Measurements from ENCODE around the gene ISYNA1. TPM values are rescaled to one million over a fixed set of nuclear protein-coding genes. Genes with fewer than 3 reads are reported as not detected.

ISYNA1 gene
- total and polyA plus RNA-seq, 4 donors, result 42.1 to 535 (median 71.3) TPM

DNA sequence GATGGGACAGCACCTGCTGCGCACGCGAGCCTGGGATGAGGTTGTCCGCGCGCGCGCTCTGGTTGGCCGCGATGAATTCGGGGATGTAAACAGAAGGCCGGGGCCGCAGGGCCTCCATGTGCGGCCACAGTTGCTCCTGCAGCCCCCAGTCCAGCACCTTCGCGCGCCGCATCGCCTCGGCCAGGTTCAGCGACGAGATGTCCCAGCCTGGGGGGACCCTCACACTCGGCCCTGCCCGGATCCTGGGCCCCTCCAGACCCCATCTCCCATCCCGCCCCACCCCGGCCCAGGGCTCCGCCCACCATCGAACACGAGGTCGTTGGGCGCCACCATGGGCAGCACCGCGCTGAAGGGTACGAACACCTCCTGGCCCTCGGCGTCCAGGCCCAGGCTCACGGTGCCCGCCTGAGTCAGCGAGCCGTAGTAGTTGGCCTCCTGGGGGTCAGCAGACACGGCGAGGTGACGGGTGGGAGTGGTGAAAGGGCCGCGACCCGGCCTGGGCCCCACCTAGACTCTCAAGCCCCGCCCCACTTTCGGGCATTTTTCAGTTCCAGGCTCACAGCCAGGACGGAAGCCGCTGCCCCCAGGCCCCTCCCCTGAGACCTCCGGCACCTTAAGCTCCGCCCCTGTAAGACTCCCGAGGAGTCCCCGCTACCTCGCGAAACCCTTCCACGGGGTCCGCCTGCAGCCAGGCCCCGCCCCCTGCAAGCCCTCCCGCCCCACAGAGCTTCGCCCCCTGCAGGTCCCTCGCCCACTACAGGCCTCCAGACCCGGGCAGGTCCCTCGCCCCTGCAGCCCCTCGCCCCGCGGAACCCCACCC is 1.1 kb downstream of the ISYNA1 start:
- no peaks in the 10 kb centered on the region for H3K9me3 ChIP-seq (ENCODE audit: control insufficient read depth, low read length)
- peak overlapping the region in 1 of 2 donors; percentile 50 for H3K4me3 ChIP-seq (ENCODE audit: low read length in 2 of 2)
- H3K27ac ChIP-seq (ENCODE audit: low read depth in 1 of 2, low read length in 2 of 2), result peak overlapping the region in 1 of 2 donors; percentile 15
- ATAC-seq (ENCODE audit: low FRiP score), result peak; percentile 58
- no peaks in the 10 kb centered on the region for H3K36me3 ChIP-seq (ENCODE audit: control insufficient read depth in 1 of 2, insufficient read depth in 2 of 2, low read length in 1 of 2)
- DNase-seq, result peak; percentile 91 to 92
- WGBS, 2 donors, result 23 to 25% methylated on average over 52 to 67 of the region's 67 CpGs
- H3K4me1 ChIP-seq (ENCODE audit: control insufficient read depth in 1 of 2, insufficient read depth in 2 of 2, low read length in 2 of 2), result no peaks in the 10 kb centered on the region
- intact Hi-C loops (cut with DNase I), result no loop called here
- no peaks in the 10 kb centered on the region for H3K27me3 ChIP-seq (ENCODE audit: control insufficient read depth in 1 of 2, insufficient read depth in 2 of 2, low read length in 1 of 2)

DNA sequence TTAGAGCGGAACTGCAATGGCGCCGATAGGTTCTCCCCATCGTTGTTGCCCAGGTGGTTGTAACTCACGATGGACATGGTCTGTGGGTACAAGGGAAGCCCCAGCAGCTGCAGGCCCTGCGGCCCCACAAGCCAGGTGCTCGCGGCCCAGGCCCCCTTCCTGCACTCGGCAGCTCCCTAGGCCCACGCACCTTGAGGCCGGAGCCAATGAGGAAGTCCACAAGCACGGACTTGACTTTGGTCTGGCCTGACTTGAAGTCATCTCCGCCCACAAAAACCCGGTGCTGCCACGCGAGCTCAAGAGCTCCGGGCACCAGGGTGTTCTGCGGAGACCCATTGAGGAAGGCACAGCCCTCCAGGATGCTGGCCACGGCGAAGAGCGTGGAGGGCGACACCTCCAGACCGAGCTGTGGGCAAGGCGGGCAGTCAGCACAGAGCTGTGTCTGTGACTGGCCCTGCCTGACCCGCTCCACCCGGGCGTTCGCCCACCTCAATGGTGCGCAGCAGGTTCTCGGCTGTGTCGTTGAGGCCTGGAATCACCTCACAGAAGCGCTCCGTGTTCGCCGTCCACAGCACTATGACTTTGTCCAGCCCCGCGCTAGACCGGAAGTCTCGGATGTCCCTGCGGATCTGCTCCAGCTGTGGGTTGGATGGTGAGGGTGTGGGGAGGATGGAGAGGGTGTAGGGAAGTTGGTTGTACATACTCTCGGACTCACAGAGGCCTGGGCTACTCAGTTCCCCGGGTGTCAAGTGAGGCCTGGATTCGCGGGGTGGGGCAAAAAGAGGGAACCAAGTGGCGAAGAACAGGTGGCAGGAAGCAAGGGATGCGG is 1.9 kb downstream of the ISYNA1 start:
- DNase-seq (no peak), ATAC-seq (ENCODE audit: low FRiP score) (no peak)
- H3K27me3 ChIP-seq (ENCODE audit: control insufficient read depth in 1 of 2, insufficient read depth in 2 of 2, low read length in 1 of 2), result no peaks in the 10 kb centered on the region
- no peak overlapping the region for H3K4me3 ChIP-seq (ENCODE audit: low read length in 2 of 2)
- intact Hi-C loops (cut with DNase I), result no loop called here
- no peaks in the 10 kb centered on the region for H3K4me1 ChIP-seq (ENCODE audit: control insufficient read depth in 1 of 2, insufficient read depth in 2 of 2, low read length in 2 of 2)
- 86 to 89% methylated on average over 46 of the region's 46 CpGs for WGBS, 2 donors
- no peaks in the 10 kb centered on the region for H3K9me3 ChIP-seq (ENCODE audit: control insufficient read depth, low read length)
- H3K27ac ChIP-seq (ENCODE audit: low read depth in 1 of 2, low read length in 2 of 2), result no peak overlapping the region
- no peaks in the 10 kb centered on the region for H3K36me3 ChIP-seq (ENCODE audit: control insufficient read depth in 1 of 2, insufficient read depth in 2 of 2, low read length in 1 of 2)

DNA sequence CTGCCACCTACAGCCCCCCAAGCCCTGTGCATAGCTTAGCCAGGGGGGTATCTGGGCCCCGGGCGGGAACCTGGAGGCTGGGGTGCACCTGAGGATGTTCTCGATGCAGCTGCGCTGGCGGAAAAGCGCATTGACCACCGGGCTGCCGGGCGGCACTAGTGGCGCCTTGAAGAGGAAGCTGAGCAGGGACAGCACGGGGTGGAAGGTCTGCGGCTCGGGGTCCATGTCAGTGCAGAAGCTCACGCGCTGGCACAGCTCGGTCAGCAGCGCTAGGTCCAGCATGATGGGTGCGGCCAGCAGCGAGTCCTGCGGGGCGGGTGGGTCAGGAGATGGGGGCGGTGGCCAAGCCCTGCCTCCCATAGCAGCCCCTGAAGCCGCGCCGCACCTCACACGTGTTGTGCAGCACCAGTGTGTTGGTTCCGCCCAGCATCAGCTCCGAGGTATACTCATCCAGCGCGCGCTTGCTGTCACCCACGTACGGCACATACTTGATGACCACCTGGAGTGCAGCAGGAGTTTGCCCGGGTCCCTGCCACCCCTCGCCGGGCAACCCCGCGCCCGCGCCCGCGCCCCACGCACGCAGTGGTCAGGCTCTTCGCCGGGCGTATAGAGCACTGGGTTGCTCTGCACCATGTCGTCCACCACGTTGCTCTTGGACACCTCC is 2.6 kb downstream of the ISYNA1 start:
- Histone ChIP-seq H3K36me3 (ENCODE audit: control insufficient read depth in 1 of 2, insufficient read depth in 2 of 2, low read length in 1 of 2) (no peaks in the 10 kb centered on the region), H3K27ac (ENCODE audit: low read depth in 1 of 2, low read length in 2 of 2) (no peak overlapping the region), H3K4me1 (ENCODE audit: control insufficient read depth in 1 of 2, insufficient read depth in 2 of 2, low read length in 2 of 2) (no peaks in the 10 kb centered on the region), H3K27me3 (ENCODE audit: control insufficient read depth in 1 of 2, insufficient read depth in 2 of 2, low read length in 1 of 2) (no peaks in the 10 kb centered on the region), H3K9me3 (ENCODE audit: control insufficient read depth, low read length) (no peaks in the 10 kb centered on the region), H3K4me3 (ENCODE audit: low read length in 2 of 2) (no peak overlapping the region)
- WGBS, 2 donors, result 94% methylated on average over 49 of the region's 49 CpGs
- no peak for DNase-seq
- no peak for ATAC-seq (ENCODE audit: low FRiP score)
- intact Hi-C loops (cut with DNase I), result no loop called here

DNA sequence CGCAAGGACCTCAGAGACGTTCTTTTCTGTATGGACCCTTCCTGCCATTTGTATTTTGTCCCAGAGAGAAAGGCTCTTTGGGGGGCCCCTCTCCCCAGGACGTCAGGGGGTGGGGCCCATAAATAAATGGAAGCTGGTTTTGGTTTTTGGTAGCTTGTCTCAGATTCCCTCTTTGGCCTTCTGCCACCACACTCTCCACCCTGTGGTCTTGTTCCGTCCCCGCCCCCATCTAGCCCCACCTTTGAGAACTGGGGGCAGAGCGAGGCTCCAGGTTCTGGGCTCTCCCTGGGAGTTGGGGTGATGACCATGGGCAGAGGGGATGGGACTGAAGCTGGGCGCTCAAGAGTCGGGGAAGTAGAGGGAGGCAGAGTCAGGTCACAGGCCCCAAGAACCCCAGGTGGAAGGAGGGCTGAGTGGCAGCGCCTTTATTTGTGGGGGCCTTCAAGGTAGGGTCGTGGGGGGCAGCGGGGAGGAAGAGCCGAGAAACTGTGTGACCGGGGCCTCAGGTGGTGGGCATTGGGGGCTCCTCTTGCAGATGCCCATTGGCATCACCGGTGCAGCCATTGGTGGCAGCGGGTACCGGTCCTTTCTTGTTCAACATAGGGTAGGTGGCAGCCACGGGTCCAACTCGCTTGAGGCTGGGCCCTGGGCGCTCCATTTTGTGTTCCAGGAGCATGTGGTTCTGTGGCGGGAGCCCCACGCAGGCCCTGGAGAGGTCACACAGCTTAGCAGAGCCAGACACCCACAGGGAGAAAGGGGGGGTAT is 3.3 kb downstream of the ISYNA1 start:
- no peaks in the 10 kb centered on the region for H3K9me3 ChIP-seq (ENCODE audit: control insufficient read depth, low read length)
- no peaks in the 10 kb centered on the region for H3K4me1 ChIP-seq (ENCODE audit: control insufficient read depth in 1 of 2, insufficient read depth in 2 of 2, low read length in 2 of 2)
- no peaks in the 10 kb centered on the region for H3K27me3 ChIP-seq (ENCODE audit: control insufficient read depth in 1 of 2, insufficient read depth in 2 of 2, low read length in 1 of 2)
- no peaks in the 10 kb centered on the region for H3K36me3 ChIP-seq (ENCODE audit: control insufficient read depth in 1 of 2, insufficient read depth in 2 of 2, low read length in 1 of 2)
- intact Hi-C loops (cut with DNase I), result no loop called here
- no peak overlapping the region for H3K27ac ChIP-seq (ENCODE audit: low read depth in 1 of 2, low read length in 2 of 2)
- no peak overlapping the region for H3K4me3 ChIP-seq (ENCODE audit: low read length in 2 of 2)
- WGBS, 2 donors, result 81 to 85% methylated on average over 20 to 21 of the region's 21 CpGs
- ATAC-seq (ENCODE audit: low FRiP score), result no peak
- no peak for DNase-seq

DNA sequence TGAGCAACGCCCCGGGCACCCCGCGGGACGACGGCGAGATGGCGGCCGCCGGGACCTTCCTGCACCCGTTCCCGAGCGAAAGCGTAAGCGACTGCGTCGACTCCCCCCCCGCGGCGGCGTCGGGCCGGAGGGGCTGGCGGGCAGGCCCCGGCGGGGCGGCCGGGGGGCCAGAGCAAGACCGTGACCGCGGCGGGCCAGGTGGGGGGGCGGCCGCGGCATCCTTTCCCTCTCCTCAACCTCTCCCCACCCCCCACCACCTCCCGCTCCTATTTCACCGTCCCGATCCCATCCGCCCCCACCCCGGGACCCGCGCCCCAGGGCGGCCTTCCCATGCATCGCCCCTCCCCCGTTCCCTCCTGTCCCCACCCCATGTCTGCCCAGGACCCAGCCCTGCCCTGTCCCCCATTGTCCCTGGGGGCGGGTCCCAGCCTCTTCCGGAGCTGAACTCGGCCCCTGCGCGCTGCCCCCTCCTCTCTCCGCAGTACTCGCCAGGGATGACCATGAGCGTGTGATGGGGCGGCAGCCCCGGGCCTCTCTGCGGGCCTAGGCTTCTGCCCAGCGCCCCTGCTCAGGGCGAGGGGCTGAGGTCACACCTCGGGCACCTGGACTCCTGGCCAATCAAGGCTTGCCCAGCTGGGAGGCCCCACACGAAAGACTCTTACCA is 4.1 kb downstream of the ISYNA1 start:
- no peaks in the 10 kb centered on the region for H3K4me1 ChIP-seq (ENCODE audit: control insufficient read depth in 1 of 2, insufficient read depth in 2 of 2, low read length in 2 of 2)
- DNase-seq, result no peak
- H3K27ac ChIP-seq (ENCODE audit: low read depth in 1 of 2, low read length in 2 of 2), result no peak overlapping the region
- ATAC-seq (ENCODE audit: low FRiP score), result no peak
- peak overlapping the region in 1 of 2 donors; percentile 11 for H3K4me3 ChIP-seq (ENCODE audit: low read length in 2 of 2)
- H3K9me3 ChIP-seq (ENCODE audit: control insufficient read depth, low read length), result no peaks in the 10 kb centered on the region
- no peaks in the 10 kb centered on the region for H3K36me3 ChIP-seq (ENCODE audit: control insufficient read depth in 1 of 2, insufficient read depth in 2 of 2, low read length in 1 of 2)
- 6 to 9% methylated on average over 29 to 60 of the region's 60 CpGs for WGBS, 2 donors
- intact Hi-C loops (cut with DNase I), result no loop called here
- no peaks in the 10 kb centered on the region for H3K27me3 ChIP-seq (ENCODE audit: control insufficient read depth in 1 of 2, insufficient read depth in 2 of 2, low read length in 1 of 2)

DNA sequence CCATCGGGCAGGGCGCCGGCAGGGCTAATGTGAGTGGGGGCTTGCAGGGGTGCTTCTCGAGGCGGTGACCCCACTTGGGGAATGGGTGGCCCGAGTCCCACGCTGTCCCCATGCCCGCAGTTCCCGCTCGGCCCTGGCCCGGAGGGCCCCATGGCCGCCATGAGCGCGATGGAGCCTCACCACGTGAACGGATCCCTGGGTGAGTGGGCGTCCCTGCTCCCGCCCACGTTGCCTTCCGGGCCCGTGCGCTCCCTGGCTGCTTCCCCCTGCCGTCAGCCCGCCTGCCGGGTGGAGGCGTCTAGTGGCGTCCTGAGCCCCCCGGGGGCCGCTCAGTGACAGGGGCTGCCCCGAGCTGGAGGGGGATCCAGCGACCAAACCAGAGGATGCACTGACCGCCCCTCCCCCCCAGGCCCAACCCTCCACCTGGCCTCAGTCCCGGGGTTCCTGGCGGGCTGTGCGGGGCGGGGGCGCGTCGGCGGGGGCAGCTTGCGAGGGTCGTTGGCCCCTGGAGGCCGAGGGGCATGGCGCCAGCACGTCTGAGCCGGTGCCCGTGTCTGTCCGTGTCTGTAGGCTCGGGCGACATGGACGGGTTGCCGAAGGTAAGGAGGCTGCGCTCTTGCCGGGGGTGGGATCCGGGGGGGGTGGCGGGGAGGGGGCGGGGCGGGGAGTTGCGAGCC is 4.8 kb downstream of the ISYNA1 start:
- H3K27ac ChIP-seq (ENCODE audit: low read depth in 1 of 2, low read length in 2 of 2), result no peak overlapping the region
- no peak for ATAC-seq (ENCODE audit: low FRiP score)
- no peaks in the 10 kb centered on the region for H3K36me3 ChIP-seq (ENCODE audit: control insufficient read depth in 1 of 2, insufficient read depth in 2 of 2, low read length in 1 of 2)
- 16 to 24% methylated on average over 39 to 59 of the region's 59 CpGs for WGBS, 2 donors
- intact Hi-C loops (cut with DNase I), result no loop called here
- H3K4me3 ChIP-seq (ENCODE audit: low read length in 2 of 2), result peak overlapping the region in 1 of 2 donors; percentile 11
- H3K4me1 ChIP-seq (ENCODE audit: control insufficient read depth in 1 of 2, insufficient read depth in 2 of 2, low read length in 2 of 2), result no peaks in the 10 kb centered on the region
- H3K9me3 ChIP-seq (ENCODE audit: control insufficient read depth, low read length), result no peaks in the 10 kb centered on the region
- no peaks in the 10 kb centered on the region for H3K27me3 ChIP-seq (ENCODE audit: control insufficient read depth in 1 of 2, insufficient read depth in 2 of 2, low read length in 1 of 2)
- DNase-seq, result no peak

DNA sequence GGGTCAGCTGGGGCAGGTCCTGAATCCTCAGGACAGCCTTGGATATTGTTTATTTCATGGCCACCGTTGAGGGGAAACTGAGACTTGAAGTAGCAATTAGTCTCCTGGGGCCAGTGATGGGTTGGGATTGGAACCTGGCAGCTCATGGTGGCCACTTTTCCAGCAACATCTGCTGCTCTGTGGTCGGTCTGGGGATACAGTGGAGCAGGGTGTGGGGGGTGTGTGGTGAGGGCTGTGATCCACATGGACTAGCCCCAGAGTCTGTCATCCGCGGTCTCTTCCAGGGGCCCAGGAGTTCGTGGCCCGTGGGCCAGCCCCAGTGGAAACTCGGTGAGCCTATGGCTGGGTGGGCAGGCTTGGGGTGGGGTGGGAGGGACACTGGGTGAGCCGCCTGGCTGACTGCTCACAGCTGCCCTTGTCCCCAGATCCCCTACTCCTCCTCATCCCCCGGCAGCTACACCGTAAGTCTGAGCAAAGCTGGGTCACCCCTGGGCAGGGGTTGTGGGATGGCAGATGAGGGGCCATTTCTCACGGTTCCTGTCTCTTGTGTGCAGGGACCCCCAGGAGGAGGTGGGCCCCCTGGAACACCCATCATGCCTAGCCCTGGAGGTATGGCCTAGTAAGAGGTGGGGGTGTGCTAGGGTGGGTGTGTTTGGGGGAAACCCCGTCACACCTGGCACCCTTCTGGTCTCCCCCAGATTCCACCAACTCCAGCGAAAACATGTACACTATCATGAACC is 5.5 kb downstream of the ISYNA1 start:
- Histone ChIP-seq H3K4me1 (ENCODE audit: control insufficient read depth in 1 of 2, insufficient read depth in 2 of 2, low read length in 2 of 2) (no peaks in the 10 kb centered on the region), H3K4me3 (ENCODE audit: low read length in 2 of 2) (no peak overlapping the region), H3K36me3 (ENCODE audit: control insufficient read depth in 1 of 2, insufficient read depth in 2 of 2, low read length in 1 of 2) (no peaks in the 10 kb centered on the region), H3K27ac (ENCODE audit: low read depth in 1 of 2, low read length in 2 of 2) (no peak overlapping the region), H3K27me3 (ENCODE audit: control insufficient read depth in 1 of 2, insufficient read depth in 2 of 2, low read length in 1 of 2) (no peaks in the 10 kb centered on the region), H3K9me3 (ENCODE audit: control insufficient read depth, low read length) (no peaks in the 10 kb centered on the region)
- intact Hi-C loops (cut with DNase I), result no loop called here
- DNase-seq (no peak), ATAC-seq (ENCODE audit: low FRiP score) (no peak)
- WGBS, 2 donors, result 81 to 85% methylated on average over 13 of the region's 13 CpGs

Measured in aorta (tissue), 5 donors.